Skeletal muscle satellite cell (primary cell): Measurements from ENCODE around the gene ARHGEF16.
A peak's percentile ranks its signal among the peaks of the same experiment; 100 is the strongest.

ENCODE experiments used
- H3K27me3 ChIP-seq: 2 replicates; pipeline ENCODE4 v1.7.0; 2013; ENCODE audit warnings: low read length; ENCODE audit not compliant: control insufficient read depth, insufficient read depth
- H3K36me3 ChIP-seq: 2 replicates; pipeline ENCODE4 v1.7.0; 2013; ENCODE audit warnings: mild to moderate bottlenecking, control low read depth, low read length; ENCODE audit not compliant: insufficient read depth
- H3K4me1 ChIP-seq: 2 replicates; pipeline ENCODE4 v1.7.0; 2013; ENCODE audit warnings: low read length; ENCODE audit not compliant: control insufficient read depth, insufficient read depth
- H3K4me2 ChIP-seq: 2 replicates; pipeline ENCODE4 v1.7.0; 2013; ENCODE audit warnings: mild to moderate bottlenecking, low read length
- H3K4me3 ChIP-seq: 2 replicates; pipeline ENCODE4 v1.7.0; 2013; ENCODE audit warnings: low read length
- H3K9ac ChIP-seq: 2 replicates; pipeline ENCODE4 v1.7.0; 2013; ENCODE audit warnings: mild to moderate bottlenecking, low read depth, low read length, moderate library complexity
- H3K9me3 ChIP-seq: replicated peaks from 2 replicates; pipeline ENCODE4 v1.7.0; 2013; ENCODE audit warnings: mild to moderate bottlenecking, control low read depth, low read length

The ARHGEF16 gene

GRCh38 chr1:3485016-3485415 lies 30.6 kb downstream of the ARHGEF16 start:
- Histone ChIP-seq H3K27me3 (peaks cover 29% of the 10 kb centered on the region), H3K4me1 (no peaks in the 10 kb centered on the region), H3K4me2 (no peak overlapping the region), H3K36me3 (no peaks in the 10 kb centered on the region), H3K4me3 (no peak overlapping the region), H3K9me3 (peaks cover 8% of the 10 kb centered on the region), H3K9ac (no peak overlapping the region)

- peaks cover 8% of the 10 kb centered on the region for H3K9me3 ChIP-seq
- H3K9ac ChIP-seq = no peak overlapping the region
- H3K4me1 ChIP-seq = no peaks in the 10 kb centered on the region
- H3K27me3 ChIP-seq = peaks cover 15% of the 10 kb centered on the region
- H3K4me3 ChIP-seq = no peak overlapping the region
- no peak overlapping the region for H3K4me2 ChIP-seq
- H3K36me3 ChIP-seq = no peaks in the 10 kb centered on the region
These were observed 34.0 kb downstream of the ARHGEF16 start for GRCh38 chr1:3488432-3488831.

GRCh38 chr1:3490046-3490745 lies 35.7 kb downstream of the ARHGEF16 start:
- Histone ChIP-seq H3K4me2 (no peak overlapping the region), H3K4me3 (no peak overlapping the region), H3K36me3 (no peaks in the 10 kb centered on the region), H3K9me3 (peaks cover 8% of the 10 kb centered on the region), H3K27me3 (peaks cover 13% of the 10 kb centered on the region), H3K9ac (no peak overlapping the region), H3K4me1 (no peaks in the 10 kb centered on the region)

GRCh38 chr1:3491291-3492246 lies 37.1 kb downstream of the ARHGEF16 start:
- Histone ChIP-seq H3K36me3 (no peaks in the 10 kb centered on the region), H3K9me3 (peaks cover 8% of the 10 kb centered on the region), H3K9ac (no peak overlapping the region), H3K4me1 (peaks cover 10% of the 10 kb centered on the region), H3K4me3 (no peak overlapping the region), H3K27me3 (peaks cover 7% of the 10 kb centered on the region), H3K4me2 (peak overlapping the region; percentile 58)

GRCh38 chr1:3492545-3493246 lies 38.2 kb downstream of the ARHGEF16 start:
- Histone ChIP-seq H3K36me3 (no peaks in the 10 kb centered on the region), H3K4me3 (no peak overlapping the region), H3K27me3 (peaks cover under 1% of the 10 kb centered on the region), H3K9me3 (peaks cover 8% of the 10 kb centered on the region), H3K9ac (no peak overlapping the region), H3K4me2 (no peak overlapping the region), H3K4me1 (peaks cover 10% of the 10 kb centered on the region)

- Histone ChIP-seq H3K9me3 (no peaks in the 10 kb centered on the region), H3K4me2 (no peak overlapping the region), H3K4me3 (no peak overlapping the region), H3K36me3 (no peaks in the 10 kb centered on the region), H3K4me1 (peaks cover 10% of the 10 kb centered on the region), H3K9ac (no peak overlapping the region), H3K27me3 (no peaks in the 10 kb centered on the region)
These were observed 40.1 kb downstream of the ARHGEF16 start for GRCh38 chr1:3494321-3495308.

- H3K4me1 ChIP-seq = peaks cover 10% of the 10 kb centered on the region
- no peaks in the 10 kb centered on the region for H3K27me3 ChIP-seq
- H3K36me3 ChIP-seq = no peaks in the 10 kb centered on the region
- H3K4me3 ChIP-seq = no peak overlapping the region
- no peak overlapping the region for H3K9ac ChIP-seq
- no peak overlapping the region for H3K4me2 ChIP-seq
- H3K9me3 ChIP-seq = no peaks in the 10 kb centered on the region
These were observed 41.6 kb downstream of the ARHGEF16 start for GRCh38 chr1:3495776-3496745.

- Histone ChIP-seq H3K4me3 (no peak overlapping the region), H3K4me2 (no peak overlapping the region), H3K4me1 (peaks cover 10% of the 10 kb centered on the region), H3K9ac (no peak overlapping the region), H3K9me3 (no peaks in the 10 kb centered on the region), H3K27me3 (no peaks in the 10 kb centered on the region), H3K36me3 (no peaks in the 10 kb centered on the region)
These were observed 42.5 kb downstream of the ARHGEF16 start for GRCh38 chr1:3496916-3497315.

- Histone ChIP-seq H3K9ac (no peak overlapping the region), H3K4me2 (no peak overlapping the region), H3K4me3 (no peak overlapping the region), H3K27me3 (no peaks in the 10 kb centered on the region), H3K36me3 (no peaks in the 10 kb centered on the region), H3K4me1 (peaks cover 10% of the 10 kb centered on the region), H3K9me3 (no peaks in the 10 kb centered on the region)
These were observed 43.1 kb downstream of the ARHGEF16 start for GRCh38 chr1:3497521-3497920.
